ENCODE data around the gene CELF4.
A peak's percentile ranks its signal among the peaks of the same experiment; 100 is the strongest.

Gene CELF4

GRCh38 chr18:37375181-37375580, 190.4 kb downstream of the CELF4 start:
- DNase-seq: no peak

GRCh38 chr18:37368110-37368954, 197.3 kb downstream of the CELF4 start:
- DNase-seq: no peak

GRCh38 chr18:37364237-37364636, 201.4 kb downstream of the CELF4 start:
- peak in 14 of 56 donors; percentile 1 to 47 (median 23) for DNase-seq

GRCh38 chr18:37362158-37362890, 203.3 kb downstream of the CELF4 start:
- DNase-seq: no peak

- peak in 6 of 56 donors; percentile 8 to 26 (median 20) for DNase-seq
Measured at GRCh38 chr18:37361335-37362157, 204.1 kb downstream of the CELF4 start.

GRCh38 chr18:37358061-37358460, 207.5 kb downstream of the CELF4 start:
- peak in 5 of 56 donors; percentile 20 to 33 (median 28) for DNase-seq

- no peak for DNase-seq
Measured at GRCh38 chr18:37355772-37356171, 209.8 kb downstream of the CELF4 start.

GRCh38 chr18:37351110-37351509, 214.5 kb downstream of the CELF4 start:
- DNase-seq: no peak

- no peak for DNase-seq
Measured at GRCh38 chr18:37348729-37349128, 216.9 kb downstream of the CELF4 start.

GRCh38 chr18:37346048-37346447, 219.6 kb downstream of the CELF4 start:
- peak in 1 of 56 donors; percentile 28 for DNase-seq

GRCh38 chr18:37343542-37343851, 222.1 kb downstream of the CELF4 start:
- peak in 6 of 56 donors; percentile 4 to 36 (median 20) for DNase-seq

- no peak for DNase-seq
Measured at GRCh38 chr18:37341473-37342086, 224.0 kb downstream of the CELF4 start.

- no peak for DNase-seq
Measured at GRCh38 chr18:37341016-37341415, 224.6 kb downstream of the CELF4 start.

GRCh38 chr18:37339701-37340215, 225.8 kb downstream of the CELF4 start:
- no peak for DNase-seq

GRCh38 chr18:37336568-37337285, 228.9 kb downstream of the CELF4 start:
- no peak for DNase-seq

- DNase-seq: no peak
Measured at GRCh38 chr18:37335409-37335736, 230.2 kb downstream of the CELF4 start.

GRCh38 chr18:37334631-37335408, 230.8 kb downstream of the CELF4 start:
- peak in 4 of 56 donors; percentile 8 to 28 (median 18) for DNase-seq

GRCh38 chr18:37332628-37333420, 232.8 kb downstream of the CELF4 start:
- peak in 4 of 56 donors; percentile 4 to 24 (median 10) for DNase-seq

- DNase-seq: no peak
Measured at GRCh38 chr18:37332219-37332618, 233.4 kb downstream of the CELF4 start.
